B cell (primary cell): ENCODE measurements around the gene GLRA3. TPM values are rescaled to one million over a fixed set of nuclear protein-coding genes. Genes with fewer than 3 reads are reported as not detected.

Experiments used
- ATAC-seq: fragments of 200-7000 bp; cut with Tn5 transposase; one replicate; pipeline ENCODE4 v1.10.0; 2021; ENCODE audit warnings: low read depth, mild to moderate bottlenecking, moderate number of reproducible peaks, moderate library complexity
- CTCF ChIA-PET: fragments of 350-600 bp; sonication (Branson Sonifier 250); formaldehyde crosslinking; loops from one replicate; lab custom pipeline; 2021; ENCODE audit warnings: antibody characterized with exemption, inconsistent platforms; lab: Charles Lee
- POLR2A ChIA-PET: fragments of 350-600 bp; sonication (Branson Sonifier 250); formaldehyde crosslinking; loops from one replicate; lab custom pipeline; 2021; ENCODE audit warnings: antibody characterized with exemption; lab: Charles Lee
- DNase-seq: peaks from one replicate; pipeline ENCODE4 v3.0.0; 2013
- H2AFZ ChIP-seq: 2 replicates; pipeline ENCODE4 v1.6.1; 2012; ENCODE audit warnings: mild to moderate bottlenecking, low read depth, low read length; ENCODE audit not compliant: insufficient read depth, poor library complexity, severe bottlenecking
- H3K27ac ChIP-seq, 2 donors: 1 replicate in 1 of 2; 2 replicates in 1 of 2; pipeline ENCODE4 v1.5.1; 2012 to 2013; ENCODE audit warnings: low read length in 2 of 2, mild to moderate bottlenecking in 2 of 2, moderate library complexity in 1 of 2
- H3K27me3 ChIP-seq, 4 experiments: fragments of 200-600 bp in 1 of 4; sonication (generic) in 1 of 4; replicated peaks in 1 of 4; 1 replicate in 2 of 4; 2 replicates in 2 of 4; pipeline versions ENCODE4 v1.6.1 to v1.7.0; 2013 to 2016; ENCODE audit warnings: low read length in 3 of 4, mild to moderate bottlenecking in 2 of 4, mixed read lengths in 1 of 4, moderate library complexity in 1 of 4; ENCODE audit not compliant: insufficient read depth in 4 of 4, control insufficient read depth in 3 of 4; ENCODE audit errors: control extremely low read depth in 1 of 4
- H3K36me3 ChIP-seq, 2 experiments: replicated peaks in 1 of 2; 1 replicate in 1 of 2; 2 replicates in 1 of 2; pipeline versions ENCODE4 v1.6.1 to v1.7.1; 2013; ENCODE audit warnings: low read length in 1 of 2; ENCODE audit not compliant: insufficient read depth in 2 of 2, control insufficient read depth in 1 of 2; ENCODE audit errors: control extremely low read depth in 1 of 2, extremely low read depth in 1 of 2
- H3K4me1 ChIP-seq, 2 donors: fragments of 200-600 bp in 1 of 2; sonication (generic) in 1 of 2; 1 replicate in 1 of 2; 2 replicates in 1 of 2; pipeline versions ENCODE4 v1.5.1 to v1.6.1; 2013 to 2017; ENCODE audit warnings: low read length in 2 of 2; ENCODE audit not compliant: control insufficient read depth in 2 of 2, insufficient read depth in 2 of 2
- H3K4me2 ChIP-seq: replicated peaks from 2 replicates; pipeline ENCODE3; 2012; ENCODE audit warnings: mild to moderate bottlenecking, low read depth, low read length; ENCODE audit not compliant: poor library complexity, severe bottlenecking
- H3K4me3 ChIP-seq, 5 experiments: fragments of 200-600 bp in 1 of 5; sonication (generic) in 1 of 5; 1 replicate in 3 of 5; 2 replicates in 2 of 5; pipeline versions ENCODE4 v1.5.1 to v1.7.0; 2011 to 2016; ENCODE audit warnings: low read length in 4 of 5, mild to moderate bottlenecking in 4 of 5, low read depth in 2 of 5, control low read depth in 1 of 5, moderate library complexity in 1 of 5; ENCODE audit not compliant: insufficient read depth in 1 of 5; ENCODE audit errors: control extremely low read depth in 1 of 5, extremely low read depth in 1 of 5
- H3K79me2 ChIP-seq: fragments of 200-600 bp; sonication (generic); one replicate; pipeline ENCODE4 v1.6.0; 2016; ENCODE audit warnings: low read length; ENCODE audit not compliant: control insufficient read depth, insufficient read depth
- H3K9ac ChIP-seq: fragments of 200-600 bp; sonication (generic); 2 replicates; pipeline ENCODE4 v1.6.1; 2017; ENCODE audit warnings: mild to moderate bottlenecking, low read length, moderate library complexity
- H3K9me3 ChIP-seq, 3 donors: one replicate each; pipeline versions ENCODE4 v1.6.1 to v1.7.1; 2013; ENCODE audit warnings: low read length in 2 of 3; ENCODE audit not compliant: control insufficient read depth in 2 of 3, insufficient read depth in 1 of 3; ENCODE audit errors: control extremely low read depth in 1 of 3
- H4K20me1 ChIP-seq: 2 replicates; pipeline ENCODE4 v1.6.0; 2012; ENCODE audit warnings: mild to moderate bottlenecking, low read length; ENCODE audit not compliant: insufficient read depth, control insufficient read depth, poor library complexity, severe bottlenecking
- H3K27ac Mint-ChIP-seq: one replicate; pipeline ENCODE4 v1.8.0; 2021; ENCODE audit warnings: mixed read lengths
- H3K27me3 Mint-ChIP-seq: one replicate; pipeline ENCODE4 v1.8.0; 2021; ENCODE audit warnings: mixed read lengths
- H3K4me1 Mint-ChIP-seq: one replicate; pipeline ENCODE4 v1.8.0; 2021; ENCODE audit warnings: mixed read lengths
- H3K4me3 Mint-ChIP-seq: one replicate; pipeline ENCODE4 v1.8.0; 2021; ENCODE audit warnings: mixed read lengths
- H3K9me3 Mint-ChIP-seq: one replicate; pipeline ENCODE4 v1.8.0; 2022; ENCODE audit warnings: mixed read lengths; ENCODE audit not compliant: insufficient read depth
- EZH2 ChIP-seq: IDR thresholded peaks from 2 replicates; pipeline ENCODE4 v1.6.1; 2012; ENCODE audit warnings: borderline replicate concordance, low read depth, mild to moderate bottlenecking, moderate library complexity, low read length; ENCODE audit not compliant: insufficient read depth, poor library complexity, severe bottlenecking
- WGBS: methylation state at CpG from one replicate; pipeline ENCODE4 v1.1.5; 2013; ENCODE audit warnings: missing lambda C conversion rate; ENCODE audit not compliant: insufficient coverage; 5-methylcytosine and 5-hydroxymethylcytosine counted together
- intact Hi-C: fragments of 100-400 bp; cut with micrococcal nuclease; formaldehyde crosslinking; loops from one replicate; pipeline ENCODE4 v1.10.0; 2022
- polyA plus RNA-seq: library from polyadenylated mRNA; depleted of rRNA; stranded (reverse); fragments of >200 nt; gene quantifications from 2 replicates; pipeline ENCODE4 v1.2.3, GENCODE V29; 2012
- total RNA-seq, 2 donors: library from RNA; stranded (reverse); fragments of 120-200 nt in 1 of 2; gene quantifications; 1 replicate in 1 of 2; 2 replicates in 1 of 2; pipeline versions ENCODE4 v1.2.3 to v1.2.4, GENCODE V29; 2013 to 2022
- TF ChIP-seq, protein P1 (sequence below): fragments of 200-600 bp; IDR thresholded peaks from one replicate; pipeline ENCODE4 v1.8.0; 2022; ENCODE audit warnings: antibody characterized with exemption, mild to moderate bottlenecking

GLRA3 gene
- total and polyA plus RNA-seq, 2 donors (not counting 1 experiment from before 2014, with no cell fraction given) = 0.12 to 0.30 TPM

DNA sequence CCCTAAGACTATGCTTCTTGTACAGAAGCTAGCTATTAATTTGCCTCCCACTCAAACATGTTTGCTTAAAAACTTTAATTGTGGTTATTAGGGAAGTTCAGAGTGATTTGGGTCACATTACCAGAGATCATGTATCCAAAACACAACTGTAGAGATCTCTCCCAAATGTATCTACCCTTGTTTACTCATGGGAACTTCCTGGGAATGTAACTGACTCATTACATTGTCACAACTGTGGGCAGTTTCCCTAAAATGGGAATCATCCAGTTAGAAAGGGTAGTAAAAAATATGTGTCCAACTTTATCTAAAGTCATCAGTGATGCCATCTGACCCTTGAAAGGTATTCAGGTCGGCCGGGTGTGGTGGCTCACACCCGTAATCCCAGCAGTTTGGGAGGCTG lies 40.3 kb upstream of the GLRA3 start:
- peaks cover 2% of the 10 kb centered on the region for H3K9me3 Mint-ChIP-seq
- TF ChIP-seq, protein P1, sequence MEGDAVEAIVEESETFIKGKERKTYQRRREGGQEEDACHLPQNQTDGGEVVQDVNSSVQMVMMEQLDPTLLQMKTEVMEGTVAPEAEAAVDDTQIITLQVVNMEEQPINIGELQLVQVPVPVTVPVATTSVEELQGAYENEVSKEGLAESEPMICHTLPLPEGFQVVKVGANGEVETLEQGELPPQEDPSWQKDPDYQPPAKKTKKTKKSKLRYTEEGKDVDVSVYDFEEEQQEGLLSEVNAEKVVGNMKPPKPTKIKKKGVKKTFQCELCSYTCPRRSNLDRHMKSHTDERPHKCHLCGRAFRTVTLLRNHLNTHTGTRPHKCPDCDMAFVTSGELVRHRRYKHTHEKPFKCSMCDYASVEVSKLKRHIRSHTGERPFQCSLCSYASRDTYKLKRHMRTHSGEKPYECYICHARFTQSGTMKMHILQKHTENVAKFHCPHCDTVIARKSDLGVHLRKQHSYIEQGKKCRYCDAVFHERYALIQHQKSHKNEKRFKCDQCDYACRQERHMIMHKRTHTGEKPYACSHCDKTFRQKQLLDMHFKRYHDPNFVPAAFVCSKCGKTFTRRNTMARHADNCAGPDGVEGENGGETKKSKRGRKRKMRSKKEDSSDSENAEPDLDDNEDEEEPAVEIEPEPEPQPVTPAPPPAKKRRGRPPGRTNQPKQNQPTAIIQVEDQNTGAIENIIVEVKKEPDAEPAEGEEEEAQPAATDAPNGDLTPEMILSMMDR = no peak
- no peak for TF ChIP-seq EZH2

GRCh38 chr4:174867903-174868302 lies 38.9 kb upstream of the GLRA3 start:
- H3K9ac ChIP-seq = no peak overlapping the region
- peaks cover 4% of the 10 kb centered on the region for H3K4me1 Mint-ChIP-seq
- CTCF ChIA-PET = no interaction called here
- DNase-seq (no peak), ATAC-seq (no peak)
- no peak overlapping the region for H2AFZ ChIP-seq
- no peaks in the 10 kb centered on the region for H3K27me3 ChIP-seq
- H3K27me3 Mint-ChIP-seq = no peaks in the 10 kb centered on the region
- H3K27ac Mint-ChIP-seq = no peak overlapping the region
- H4K20me1 ChIP-seq = no peaks in the 10 kb centered on the region
- no peak overlapping the region for H3K4me3 ChIP-seq
- WGBS = 100% methylated on average over 1 of the region's 3 CpGs
- H3K4me1 ChIP-seq = no peaks in the 10 kb centered on the region
- H3K27ac ChIP-seq = no peak overlapping the region
- H3K9me3 ChIP-seq = no peaks in the 10 kb centered on the region
- intact Hi-C loops = no loop called here
- no peak for TF ChIP-seq EZH2
- TF ChIP-seq, protein P1 = no peak
- no peak overlapping the region for H3K4me3 Mint-ChIP-seq
- H3K4me2 ChIP-seq = no peak overlapping the region
- H3K79me2 ChIP-seq = no peaks in the 10 kb centered on the region
- POLR2A ChIA-PET = no interaction called here
- peaks cover 2% of the 10 kb centered on the region for H3K9me3 Mint-ChIP-seq
- no peaks in the 10 kb centered on the region for H3K36me3 ChIP-seq

More for the DNA sequence above, 40.3 kb upstream of the GLRA3 start:
- no peaks in the 10 kb centered on the region for H4K20me1 ChIP-seq
- no peak overlapping the region for H3K4me3 ChIP-seq
- Mint-ChIP-seq H3K27ac (no peak overlapping the region), H3K4me1 (peaks cover 3% of the 10 kb centered on the region), H3K27me3 (no peaks in the 10 kb centered on the region), H3K4me3 (no peak overlapping the region)
- intact Hi-C loops = no loop called here
- H3K4me1 ChIP-seq = no peaks in the 10 kb centered on the region
- H3K9me3 ChIP-seq = no peaks in the 10 kb centered on the region
- CTCF ChIA-PET = no interaction called here
- no peaks in the 10 kb centered on the region for H3K27me3 ChIP-seq
- POLR2A ChIA-PET = no interaction called here
- H2AFZ ChIP-seq = no peak overlapping the region
- no peak for ATAC-seq
- no peak overlapping the region for H3K4me2 ChIP-seq
- no peaks in the 10 kb centered on the region for H3K36me3 ChIP-seq
- no peak for DNase-seq
- 90% methylated on average over 3 of the region's 3 CpGs for WGBS
- H3K79me2 ChIP-seq = no peaks in the 10 kb centered on the region
- no peak overlapping the region for H3K9ac ChIP-seq
- H3K27ac ChIP-seq = no peak overlapping the region
